Activated gamma-delta T cell treated with Interleukin-2 at 50 U/mL for 16 hours (primary cell): Measurements from ENCODE around the gene B3GALT4.
"Not testable (repeated sequence)": the region's sequence is repeated elsewhere in the genome, so short reads cannot be mapped to it uniquely, and the experiment has no call there.

Source experiments
- DNase-seq: peaks from one replicate; pipeline ENCODE4 v3.0.0-alpha.2; 2020

Gene B3GALT4

GRCh38 chr6:33276864-33277662, at the start of gene B3GALT4:
Gene B3GALT4 (plus strand): TSS chr6:33277123. CDS start chr6:33277420, 297 bp downstream.
- peak; percentile 61 for DNase-seq

DNA sequence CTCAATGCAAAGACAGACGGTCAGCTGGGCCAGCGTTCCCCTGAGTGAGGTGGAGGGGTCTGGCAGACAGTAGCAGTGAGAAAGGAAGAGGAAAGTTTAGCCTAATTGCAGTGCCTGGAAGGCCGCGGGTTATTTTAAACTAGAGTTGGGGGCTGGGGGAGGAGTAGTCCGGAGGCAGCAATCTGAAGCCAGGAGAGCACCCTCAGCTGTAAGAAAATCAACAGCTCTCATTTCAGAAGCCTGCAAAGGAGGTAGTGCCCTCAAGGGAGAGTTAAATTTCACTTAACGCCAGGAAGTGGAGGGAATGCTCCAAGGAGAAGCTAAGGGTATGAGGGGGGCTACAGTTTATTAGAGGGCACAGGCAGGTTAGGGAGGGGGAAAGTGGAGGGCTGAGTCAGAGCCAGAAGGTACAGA, 41.7 kb upstream of the B3GALT4 start:
- no peak for DNase-seq

DNA sequence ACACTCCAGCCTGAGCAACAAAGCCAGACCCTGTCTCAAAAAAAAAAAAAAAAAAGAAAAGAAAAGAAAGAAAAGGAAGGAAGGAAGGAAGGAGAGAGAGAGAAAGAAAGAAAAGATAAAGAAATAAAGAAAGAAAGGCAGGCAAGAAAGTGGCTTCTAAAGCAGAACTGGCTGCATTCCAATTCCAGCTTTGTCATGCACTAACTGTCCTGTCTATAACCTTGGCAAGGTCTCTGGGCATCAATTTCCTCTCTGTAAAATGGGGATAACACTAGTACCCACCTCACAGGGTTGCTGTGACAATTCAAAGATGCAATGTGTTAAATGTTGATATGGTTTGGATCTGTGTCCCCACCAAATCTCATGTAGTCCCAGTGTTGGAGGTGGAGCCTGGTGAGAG, 40.6 kb upstream of the B3GALT4 start:
- DNase-seq, result no peak

GRCh38 chr6:33236852-33237251, 40.1 kb upstream of the B3GALT4 start:
- DNase-seq, result no peak

DNA sequence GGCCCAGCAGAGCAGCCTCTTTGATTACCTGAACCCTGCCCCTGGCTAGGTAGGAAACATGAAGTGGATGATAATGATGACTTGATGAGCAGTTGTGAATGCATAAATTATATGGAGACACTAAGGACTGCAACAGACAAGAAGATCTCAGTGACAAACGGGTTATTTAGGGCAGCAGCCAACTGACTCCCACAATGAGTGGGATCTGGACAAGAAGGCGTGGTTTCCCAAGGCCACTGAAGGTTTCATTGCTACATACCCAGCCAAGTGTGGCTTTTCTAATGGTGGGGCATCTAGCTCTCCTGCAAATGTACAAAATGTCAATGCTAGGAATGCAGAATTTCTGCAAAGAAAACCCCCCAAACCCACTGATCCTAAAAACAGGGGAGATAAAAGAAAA, 39.2 kb upstream of the B3GALT4 start:
- no peak for DNase-seq

- no peak for DNase-seq
Observed at GRCh38 chr6:33241968-33242367, 35.0 kb upstream of the B3GALT4 start.

DNA sequence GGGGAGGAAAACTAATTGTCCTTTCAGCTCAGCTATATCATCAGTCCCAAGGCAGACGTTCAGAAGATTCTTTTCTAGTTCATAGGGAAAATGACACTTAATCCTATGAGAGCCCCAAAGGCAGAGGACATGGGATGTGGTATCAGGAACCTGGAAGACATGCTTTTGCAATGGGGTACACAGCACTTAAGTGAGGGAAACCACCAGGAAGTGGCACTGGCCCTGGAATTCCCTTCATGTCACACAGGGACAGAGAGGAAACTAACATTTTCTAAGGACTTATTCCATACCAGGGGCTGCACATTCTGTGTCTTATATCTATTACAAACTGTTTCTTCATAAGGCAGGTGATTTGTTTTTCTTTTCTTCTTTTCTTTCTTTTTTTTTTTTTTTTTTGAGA, 33.4 kb upstream of the B3GALT4 start:
- DNase-seq, result no peak

GRCh38 chr6:33247977-33248642, 28.8 kb upstream of the B3GALT4 start:
- DNase-seq, result peak; percentile 93

DNA sequence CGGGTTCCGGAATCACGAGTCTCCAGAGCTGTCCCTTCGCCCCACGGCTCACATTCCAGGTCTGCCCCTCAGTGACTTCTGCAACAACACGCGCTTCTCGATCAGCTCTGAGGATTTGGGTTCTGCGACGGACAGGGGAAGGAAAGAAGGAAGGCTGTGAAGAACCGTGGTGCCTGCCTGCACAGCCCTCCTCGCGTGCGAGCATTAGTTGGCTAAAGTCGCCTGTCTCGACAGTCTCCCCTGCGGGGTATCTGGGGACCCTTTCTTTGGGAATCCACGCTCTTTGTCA, 28.3 kb upstream of the B3GALT4 start:
- no peak for DNase-seq

DNA sequence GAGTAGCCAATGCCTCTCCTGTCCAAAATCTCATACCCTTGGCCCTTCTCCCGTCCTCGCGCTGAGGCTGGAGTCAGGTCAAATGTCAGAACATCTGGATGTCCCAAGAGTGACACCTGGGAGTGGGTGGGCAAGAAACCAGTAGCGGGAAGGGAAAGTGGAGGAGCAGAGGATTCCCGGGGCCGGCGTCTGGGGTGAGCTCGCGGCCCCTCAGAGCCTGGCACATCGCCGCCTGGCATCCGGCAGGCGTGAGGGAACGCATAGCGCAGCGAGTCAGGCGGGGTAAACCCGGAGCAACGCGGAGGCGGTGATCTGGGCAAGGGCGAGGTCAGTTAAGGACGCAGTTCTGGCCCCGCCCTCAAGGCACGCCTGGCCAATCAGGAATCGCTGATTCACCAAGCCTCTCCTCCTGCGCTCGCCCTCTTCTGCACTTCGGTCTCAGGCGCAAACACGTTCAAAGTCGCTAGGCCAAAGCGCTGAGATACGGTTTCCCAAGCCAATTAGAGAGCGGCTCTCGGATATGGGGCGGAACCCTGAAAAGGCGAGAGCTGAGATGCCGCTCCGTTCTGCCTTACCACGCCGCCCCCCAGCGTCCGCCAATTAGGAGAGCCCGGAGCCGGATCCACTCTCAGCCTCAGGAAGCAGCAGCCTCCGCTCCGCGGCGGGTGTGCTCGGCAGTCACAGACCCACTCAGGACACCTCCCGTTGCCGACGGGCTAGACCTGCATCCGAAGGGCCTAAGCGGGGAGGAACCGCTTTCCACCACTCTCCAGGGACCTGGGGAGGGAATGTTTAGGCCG, 27.8 kb upstream of the B3GALT4 start:
- peak; percentile 94 for DNase-seq

DNA sequence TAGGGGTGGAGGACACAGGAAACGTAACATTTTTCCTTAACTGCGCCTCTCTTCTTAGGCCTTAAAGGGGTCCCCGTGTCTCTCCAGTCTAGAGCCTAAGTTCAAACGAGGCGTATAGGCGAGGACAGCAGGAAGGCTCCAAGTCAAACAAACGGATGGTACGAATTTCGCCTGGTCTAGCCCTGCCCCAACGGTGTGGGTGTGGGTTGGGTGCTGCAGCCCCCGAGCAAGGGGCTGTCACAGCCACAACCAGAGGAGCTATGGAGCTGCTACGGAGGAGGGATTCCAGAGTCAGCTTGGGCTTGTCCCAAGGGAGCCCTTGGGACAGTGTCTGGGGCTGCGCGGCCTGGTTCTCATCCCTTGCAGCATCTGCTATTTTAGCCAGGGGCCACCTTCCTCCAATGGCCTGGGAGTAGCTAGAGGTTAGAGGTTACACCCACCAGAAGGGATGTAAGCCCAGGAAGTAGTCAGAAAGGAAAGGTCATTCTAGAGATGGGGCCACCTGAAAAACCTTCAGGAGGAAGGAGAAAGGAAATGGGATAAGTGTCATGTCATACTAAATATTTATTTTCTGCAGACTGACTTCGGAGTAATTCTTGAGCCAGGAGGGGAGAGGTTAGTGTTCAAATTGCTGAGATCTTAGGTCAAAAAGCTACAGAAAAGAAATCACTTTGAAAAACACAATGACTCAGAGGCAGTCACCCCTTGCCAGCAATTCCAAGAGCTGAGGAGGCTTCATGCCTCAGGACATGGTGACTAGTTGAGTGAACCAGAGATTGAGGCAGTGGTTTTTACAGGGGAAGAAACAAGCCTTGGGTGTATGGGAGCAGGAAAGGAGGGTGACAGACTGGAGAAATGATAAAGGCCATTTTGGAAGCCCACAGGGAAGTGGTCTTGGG, 26.9 kb upstream of the B3GALT4 start:
- no peak for DNase-seq

GRCh38 chr6:33250731-33251130, 26.2 kb upstream of the B3GALT4 start:
- DNase-seq, result no peak

GRCh38 chr6:33251395-33252012, 25.4 kb upstream of the B3GALT4 start:
- DNase-seq, result no peak

- no peak for DNase-seq
Observed at GRCh38 chr6:33252759-33253158, 24.2 kb upstream of the B3GALT4 start.

DNA sequence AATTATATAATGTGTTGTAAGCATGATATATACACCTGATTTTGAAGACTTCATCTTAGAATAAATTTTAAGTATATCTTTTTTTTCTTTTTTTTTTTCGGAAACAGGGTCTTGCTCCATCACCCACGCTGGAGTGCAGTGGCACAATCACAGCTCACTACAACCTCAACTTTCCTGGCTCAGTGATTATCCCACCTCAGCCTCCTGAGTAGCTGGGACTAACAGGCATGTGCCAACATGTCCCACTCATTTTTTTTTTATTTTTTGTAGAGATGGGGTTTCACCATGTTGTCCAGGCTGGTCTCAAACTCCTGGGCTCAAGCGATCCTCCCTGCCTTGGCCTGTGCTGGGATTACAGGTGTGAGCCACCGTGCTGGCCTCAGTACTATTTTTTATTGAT, 22.3 kb upstream of the B3GALT4 start:
- DNase-seq, result no peak

GRCh38 chr6:33259032-33259431, 17.9 kb upstream of the B3GALT4 start:
- DNase-seq, result no peak

- not testable (repeated sequence) for DNase-seq
Observed at GRCh38 chr6:33262490-33262889, 14.4 kb upstream of the B3GALT4 start.

GRCh38 chr6:33264015-33264414, 12.9 kb upstream of the B3GALT4 start:
- DNase-seq, result no peak

DNA sequence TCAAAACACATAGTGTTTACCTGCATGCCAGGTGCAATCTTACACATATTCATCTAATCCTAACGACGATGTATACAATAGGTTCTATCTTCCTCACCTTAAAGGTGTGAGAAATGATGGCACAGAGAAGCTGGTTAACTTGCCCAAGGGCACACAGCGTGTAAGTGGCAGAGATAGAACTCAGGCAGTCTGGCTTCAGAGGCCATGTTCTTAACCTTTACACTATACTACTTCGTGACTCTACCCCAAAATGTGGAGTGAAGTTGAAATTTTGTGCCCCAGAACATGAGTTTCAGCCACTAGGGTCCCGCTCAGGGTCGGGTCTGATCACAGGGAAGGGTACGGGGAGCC, 5.8 kb upstream of the B3GALT4 start:
- no peak for DNase-seq

DNA sequence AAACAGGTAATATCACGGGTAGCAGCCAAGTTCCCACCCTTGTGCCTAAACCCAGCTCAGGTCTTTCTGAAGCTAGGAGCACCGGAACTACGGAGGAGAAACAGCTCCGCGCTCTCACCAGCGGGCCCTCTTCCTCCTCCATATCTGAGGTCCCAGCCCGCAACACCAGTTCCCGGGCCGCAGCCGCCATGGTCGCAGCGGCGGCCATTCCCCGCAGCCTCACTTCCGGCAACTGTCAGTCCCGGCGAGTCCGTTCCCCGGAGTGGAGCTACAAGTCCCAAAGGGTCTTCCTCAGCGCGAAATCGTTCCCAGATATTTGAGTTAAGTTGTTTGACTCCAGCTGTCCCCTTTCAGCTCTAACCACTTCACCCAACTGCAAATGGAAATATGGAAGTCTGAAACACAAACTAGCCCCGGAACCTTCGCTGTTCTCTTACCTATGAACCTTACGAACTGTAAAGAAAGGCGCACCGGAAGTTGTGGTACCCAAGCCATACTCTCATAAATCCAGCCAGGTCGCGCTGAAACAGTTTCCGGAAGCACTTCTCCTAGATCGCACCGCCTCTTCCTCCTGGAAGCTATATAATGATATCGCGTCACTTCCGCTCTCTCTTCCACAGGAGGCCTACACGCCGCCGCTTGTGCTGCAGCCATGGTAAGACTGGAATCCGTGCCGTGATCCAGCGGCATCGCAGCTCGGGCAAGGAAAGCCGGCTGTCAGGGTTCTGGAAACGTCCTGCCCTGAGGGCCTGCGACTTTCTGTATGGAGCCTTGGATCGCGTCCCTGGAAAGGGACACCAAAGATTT, 5.3 kb upstream of the B3GALT4 start, which contains the start of the genes RPS18 and VPS52:
RPS18 (plus strand) TSS at position 608 of the 807 bp plus-strand sequence; CDS start at position 653, 45 bp downstream.
VPS52 (minus strand) TSS at position 409 of the 807 bp plus-strand sequence; CDS start at position 208, 201 bp downstream.
- DNase-seq, result peak; percentile 89
